GM21423 (cell line): ENCODE measurements around the gene FERD3L.

Experiments used
- ATAC-seq: cut with Tn5 transposase; IDR thresholded peaks from one replicate; pipeline ENCODE4 v1.9.1; 2021; ENCODE audit warnings: mild to moderate bottlenecking, moderate library complexity; ENCODE audit not compliant: unreplicated experiment

The FERD3L gene

GRCh38 chr7:19101472-19101871 lies 43.7 kb downstream of the FERD3L start:
- no peak for ATAC-seq

DNA sequence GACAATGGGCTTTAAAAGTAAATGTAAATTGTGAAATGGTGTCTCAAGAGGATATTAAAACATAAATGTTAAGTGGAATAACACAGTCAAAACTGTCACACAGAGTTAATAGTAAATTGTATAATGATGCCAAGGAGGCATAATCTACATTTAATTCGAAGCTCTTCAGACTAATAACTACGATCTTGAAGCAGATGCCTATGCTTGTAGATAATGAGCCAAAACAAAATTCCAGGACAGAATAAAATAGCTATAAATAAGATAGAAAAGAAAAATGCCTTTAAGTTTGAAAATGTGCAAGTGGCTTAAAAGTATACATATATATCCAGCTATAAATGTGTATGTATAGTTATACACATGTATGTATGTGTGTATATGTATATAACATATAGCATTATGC lies 45.3 kb downstream of the FERD3L start:
- ATAC-seq: no peak

GRCh38 chr7:19099194-19099593 lies 46.0 kb downstream of the FERD3L start:
- ATAC-seq: no peak

DNA sequence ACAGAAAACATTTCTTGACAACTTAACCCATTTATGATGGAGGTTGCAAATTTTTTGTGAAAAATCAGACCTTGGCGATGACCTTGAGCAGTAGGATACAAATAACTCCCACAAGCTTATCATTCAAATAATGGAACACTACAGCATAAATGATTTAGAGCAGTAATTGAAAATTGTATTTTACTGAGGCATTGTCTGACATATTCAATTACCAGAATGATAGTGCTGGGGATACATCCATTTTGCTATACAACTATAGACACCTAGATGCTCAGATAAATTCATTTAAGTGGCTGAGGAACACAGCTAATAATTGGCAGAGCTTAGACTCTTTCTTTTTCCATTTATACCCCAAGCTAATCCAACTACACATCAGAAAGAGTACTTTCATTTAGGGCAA lies 46.7 kb downstream of the FERD3L start:
- no peak for ATAC-seq

- no peak for ATAC-seq
Observed at GRCh38 chr7:19097165-19098055, 47.8 kb downstream of the FERD3L start.

- ATAC-seq: no peak
Observed at GRCh38 chr7:19095353-19095860, 49.8 kb downstream of the FERD3L start.
